IMR-90 (cell line): Measurements from ENCODE around the gene F10. TPM values are rescaled to one million over a fixed set of nuclear protein-coding genes. Genes with fewer than 3 reads are reported as not detected.

Source experiments
- ATAC-seq: fragments of 200-7000 bp; cut with Tn5 transposase; 2 replicates; pipeline ENCODE4 v1.9.1; 2020; ENCODE audit warnings: low read depth, mild to moderate bottlenecking, moderate library complexity
- BruUV-seq: library from RNA; stranded (reverse); fragments of 400-500 nt; replicated peaks from 2 replicates; lab custom pipeline; 2021; lab: Mats Ljungman, UMichigan
- CTCF ChIA-PET: fragments of 300-600 bp; formaldehyde crosslinking; extraction: SDS; loops from one replicate; lab custom pipeline; 2021; ENCODE audit warnings: antibody characterized with exemption; lab: Yijun Ruan, JAX
- POLR2A ChIA-PET: fragments of 300-600 bp; sonication (Branson Sonifier 250); formaldehyde crosslinking; loops from one replicate; lab custom pipeline; 2022; ENCODE audit warnings: antibody characterized with exemption; ENCODE audit not compliant: unreplicated experiment; lab: Charles Lee
- DNase-seq: peaks from one replicate; pipeline ENCODE4 v3.0.0; 2013
- H2AFZ ChIP-seq: replicated peaks from 2 replicates; pipeline ENCODE3; 2013; ENCODE audit warnings: low read length, mild to moderate bottlenecking; ENCODE audit not compliant: poor library complexity
- H2AK5ac ChIP-seq: 2 replicates; pipeline ENCODE4 v1.6.1; 2013; ENCODE audit warnings: low read depth, low read length, inconsistent platforms
- H2AK9ac ChIP-seq: replicated peaks from 2 replicates; pipeline ENCODE3; 2013; ENCODE audit warnings: mild to moderate bottlenecking, low read depth, low read length, moderate library complexity; ENCODE audit not compliant: poor library complexity
- H2BK120ac ChIP-seq: 2 replicates; pipeline ENCODE4 v1.6.1; 2013; ENCODE audit warnings: low read depth, low read length, inconsistent platforms
- H2BK15ac ChIP-seq: 3 replicates; pipeline ENCODE4 v1.6.1; 2013; ENCODE audit warnings: low read depth, low read length, inconsistent platforms
- H2BK20ac ChIP-seq: 2 replicates; pipeline ENCODE4 v1.6.1; 2013; ENCODE audit warnings: low read depth, mild to moderate bottlenecking, inconsistent platforms, low read length, moderate library complexity
- H2BK5ac ChIP-seq: 2 replicates; pipeline ENCODE4 v1.6.1; 2013; ENCODE audit warnings: mild to moderate bottlenecking, low read depth, low read length, inconsistent platforms; ENCODE audit not compliant: poor library complexity, severe bottlenecking
- H3K14ac ChIP-seq: replicated peaks from 2 replicates; pipeline ENCODE4 v1.6.1; 2013; ENCODE audit warnings: low read depth, low read length, inconsistent platforms
- H3K18ac ChIP-seq: 2 replicates; pipeline ENCODE4 v1.6.1; 2013; ENCODE audit warnings: low read depth, low read length, control low read depth
- H3K23ac ChIP-seq: 2 replicates; pipeline ENCODE4 v1.6.1; 2013; ENCODE audit warnings: low read depth, low read length, inconsistent platforms
- H3K27ac ChIP-seq: 2 replicates; pipeline ENCODE4 v1.5.1; 2013; ENCODE audit warnings: mild to moderate bottlenecking, control low read depth, low read length; ENCODE audit not compliant: insufficient read depth
- H3K27me3 ChIP-seq: 2 replicates; pipeline ENCODE4 v1.6.1; 2013; ENCODE audit warnings: low read length; ENCODE audit not compliant: control insufficient read depth, insufficient read depth
- H3K36me3 ChIP-seq: 2 replicates; pipeline ENCODE4 v1.6.1; 2013; ENCODE audit warnings: low read length, mixed read lengths; ENCODE audit not compliant: control insufficient read depth, insufficient read depth
- H3K4ac ChIP-seq: 2 replicates; pipeline ENCODE4 v1.6.1; 2013; ENCODE audit warnings: low read depth, low read length, inconsistent platforms
- H3K4me1 ChIP-seq: 2 replicates; pipeline ENCODE4 v1.6.1; 2013; ENCODE audit warnings: low read length, mixed read lengths; ENCODE audit not compliant: control insufficient read depth, insufficient read depth
- H3K4me2 ChIP-seq: 2 replicates; pipeline ENCODE4 v1.6.1; 2013; ENCODE audit warnings: low read depth, mild to moderate bottlenecking, control low read depth, low read length, moderate library complexity
- H3K4me3 ChIP-seq: 2 replicates; pipeline ENCODE4 v1.5.1; 2013; ENCODE audit warnings: low read depth, mild to moderate bottlenecking, control low read depth, low read length, moderate library complexity; ENCODE audit not compliant: insufficient read depth
- H3K56ac ChIP-seq: 2 replicates; pipeline ENCODE4 v1.6.1; 2013; ENCODE audit warnings: low read length, inconsistent platforms; ENCODE audit not compliant: insufficient read depth; ENCODE audit errors: extremely low read depth
- H3K79me1 ChIP-seq, 2 experiments: 2 replicates each; pipeline ENCODE4 v1.6.1; 2013; ENCODE audit warnings: low read length in 2 of 2, inconsistent platforms in 1 of 2, low read depth in 1 of 2
- H3K9ac ChIP-seq: 2 replicates; pipeline ENCODE4 v1.6.1; 2013; ENCODE audit warnings: low read depth, low read length, control low read depth
- H3K9me1 ChIP-seq: 2 replicates; pipeline ENCODE4 v1.6.1; 2013; ENCODE audit warnings: low read length, inconsistent platforms; ENCODE audit not compliant: insufficient read depth
- H3K9me3 ChIP-seq: 2 replicates; pipeline ENCODE4 v1.6.1; 2013; ENCODE audit warnings: low read length; ENCODE audit not compliant: control insufficient read depth, insufficient read depth
- H4K20me1 ChIP-seq: 2 replicates; pipeline ENCODE4 v1.6.1; 2013; ENCODE audit warnings: low read length, inconsistent platforms; ENCODE audit not compliant: insufficient read depth
- H4K5ac ChIP-seq: 2 replicates; pipeline ENCODE4 v1.6.1; 2013; ENCODE audit warnings: mild to moderate bottlenecking, low read depth, low read length, control low read depth
- H4K8ac ChIP-seq, 2 experiments: 2 replicates each; pipeline ENCODE4 v1.6.1; 2013; ENCODE audit warnings: low read depth in 2 of 2, low read length in 2 of 2, control low read depth in 1 of 2, inconsistent platforms in 1 of 2
- H4K91ac ChIP-seq: 2 replicates; pipeline ENCODE4 v1.6.1; 2013; ENCODE audit warnings: low read depth, low read length, inconsistent platforms; ENCODE audit not compliant: insufficient read depth
- CEBPB ChIP-seq: IDR thresholded peaks from 2 replicates; pipeline ENCODE4 v1.6.1; 2012; ENCODE audit warnings: low read depth, low read length, improper control_type of control experiment
- CHD1 ChIP-seq: IDR thresholded peaks from 2 replicates; pipeline ENCODE4 v1.6.1; 2012; ENCODE audit warnings: low read depth, low read length, improper control_type of control experiment
- FOS ChIP-seq: fragments of 150-350 bp; IDR thresholded peaks from 2 replicates; pipeline ENCODE4 v1.6.1; 2016; ENCODE audit warnings: low read depth, low read length
- MAFK ChIP-seq: IDR thresholded peaks from 2 replicates; pipeline ENCODE4 v1.6.1; 2012; ENCODE audit warnings: low read depth, low read length, improper control_type of control experiment
- MAZ ChIP-seq: IDR thresholded peaks from 2 replicates; pipeline ENCODE4 v1.6.1; 2012; ENCODE audit warnings: low read depth, mild to moderate bottlenecking, low read length, improper control_type of control experiment, moderate library complexity, borderline replicate concordance
- MXI1 ChIP-seq: IDR thresholded peaks from 2 replicates; pipeline ENCODE4 v1.6.1; 2012; ENCODE audit warnings: low read depth, mild to moderate bottlenecking, low read length, moderate library complexity, borderline replicate concordance
- NFE2L2 ChIP-seq: fragments of 150-350 bp; IDR thresholded peaks from 2 replicates; pipeline ENCODE4 v1.6.1; 2016; ENCODE audit warnings: low read depth, mild to moderate bottlenecking, low read length
- POLR2A ChIP-seq: IDR thresholded peaks from 2 replicates; pipeline ENCODE4 v1.6.1; 2012; ENCODE audit warnings: mild to moderate bottlenecking, low read depth, low read length
- RAD21 ChIP-seq: IDR thresholded peaks from 2 replicates; pipeline ENCODE4 v1.6.1; 2012; ENCODE audit warnings: low read length, improper control_type of control experiment
- RCOR1 ChIP-seq: IDR thresholded peaks from 2 replicates; pipeline ENCODE4 v1.6.1; 2012; ENCODE audit warnings: mild to moderate bottlenecking, low read length, improper control_type of control experiment; ENCODE audit not compliant: insufficient replicate concordance
- RFX5 ChIP-seq: IDR thresholded peaks from 2 replicates; pipeline ENCODE4 v1.8.0; 2012; ENCODE audit warnings: low read depth, mild to moderate bottlenecking, low read length, moderate library complexity
- SMC3 ChIP-seq: fragments of 150-350 bp; IDR thresholded peaks from 2 replicates; pipeline ENCODE4 v1.6.1; 2016; ENCODE audit warnings: low read depth, mild to moderate bottlenecking, antibody characterized with exemption, low read length, moderate library complexity
- USF2 ChIP-seq: fragments of 150-350 bp; IDR thresholded peaks from 2 replicates; pipeline ENCODE4 v1.6.1; 2017; ENCODE audit warnings: mild to moderate bottlenecking, antibody characterized with exemption, low read length, low read depth
- WGBS, 2 experiments: methylation state at CpG; one replicate each; pipeline versions ENCODE4 v1.1.5 to v1.1.7; 2013; ENCODE audit warnings: missing lambda C conversion rate in 2 of 2; ENCODE audit not compliant: insufficient read length in 1 of 2; ENCODE audit errors: extremely low coverage in 2 of 2; 5-methylcytosine and 5-hydroxymethylcytosine counted together
- dilution Hi-C: fragments of 300-500 bp; cut with HindIII; formaldehyde crosslinking; loops from one replicate; pipeline ENCODE4 v1.14.3; 2018; ENCODE audit warnings: low sequenced_read_pairs; ENCODE audit not compliant: unreplicated experiment
- in situ Hi-C: fragments of 300-500 bp; cut with MboI; formaldehyde crosslinking; loops from 3 replicates; pipeline ENCODE4 v1.14.3; 2019; ENCODE audit warnings: low sequenced_read_pairs, inconsistent platforms, mixed read lengths
- intact Hi-C: fragments of 100-400 bp; cut with micrococcal nuclease; formaldehyde crosslinking; loops from 2 replicates; pipeline ENCODE4 v1.10.0; 2022
- polyA plus RNA-seq, 3 experiments: library from polyadenylated mRNA; depleted of rRNA; stranded (reverse); fragments of >200 nt; gene quantifications; 2 replicates each; pipeline ENCODE4 v1.2.3, GENCODE V29; 2012; ENCODE audit warnings: low replicate concordance in 1 of 3
- total RNA-seq: library from RNA; depleted of rRNA; stranded (reverse); fragments of >200 nt; gene quantifications from 2 replicates; pipeline ENCODE4 v1.2.3, GENCODE V29; 2012
- TF ChIP-seq, protein P1 (sequence below): conservative IDR thresholded peaks from 2 replicates; pipeline ENCODE4 v1.5.1; 2012; ENCODE audit warnings: mild to moderate bottlenecking, low read depth, low read length, improper control_type of control experiment

The F10 gene
- total and polyA plus RNA-seq, 2 of the 4 experiments (the other 2 are of a cell fraction) = 9.1 to 19.5 TPM

DNA sequence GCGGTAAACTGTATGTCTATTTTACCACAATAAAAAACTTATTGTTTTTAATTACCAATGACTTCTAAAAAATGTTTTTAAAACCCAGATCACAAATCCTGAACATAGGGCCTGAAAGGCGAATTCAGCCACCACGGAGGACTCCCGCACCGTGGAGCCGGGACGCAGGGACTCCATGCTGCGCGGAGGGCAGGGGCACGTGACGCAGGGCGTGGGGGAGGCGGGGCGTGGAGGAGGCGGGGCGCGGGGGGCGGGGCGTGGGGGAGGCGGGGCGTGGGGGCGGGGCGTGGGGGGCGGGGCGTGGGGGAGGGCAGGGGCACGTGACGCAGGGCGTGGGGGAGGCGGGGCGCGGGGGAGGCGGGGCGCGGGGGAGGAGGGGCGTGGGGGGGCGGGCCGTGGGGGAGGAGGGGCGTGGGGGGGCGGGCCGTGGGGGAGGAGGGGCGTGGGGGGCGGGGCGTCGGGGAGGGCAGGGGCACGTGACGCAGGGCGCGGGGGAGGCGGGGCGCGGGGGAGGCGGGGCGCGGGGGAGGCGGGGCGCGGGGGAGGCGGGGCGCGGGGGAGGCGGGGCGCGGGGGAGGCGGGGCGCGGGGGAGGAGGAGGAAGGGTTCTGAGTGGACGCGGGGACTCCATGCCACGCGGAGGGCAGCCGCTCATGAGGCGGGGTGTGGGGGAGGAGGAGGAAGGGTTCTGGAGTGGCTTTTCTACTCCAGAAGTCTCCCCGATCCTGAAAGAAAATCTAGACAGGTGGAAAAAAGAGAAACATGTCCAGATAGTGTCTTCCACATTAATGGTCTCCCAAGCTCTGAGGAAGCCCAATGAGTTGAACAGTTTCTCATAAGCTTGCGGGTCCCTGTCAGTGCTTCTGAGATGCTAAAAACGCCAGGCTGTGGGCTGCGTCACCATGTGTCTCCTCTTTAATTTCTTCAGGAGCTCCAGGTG, 31.5 kb downstream of the F10 start:
- peak; percentile 80 for ATAC-seq
- dilution Hi-C loops (no loop called here), intact Hi-C loops (loop anchor here (2.0 kb wide), 1 partner anchor 57 kb away; no protein-coding TSS in a partner anchor)
- TF ChIP-seq SMC3 (no peak), MAFK (no peak), USF2 (peak; percentile 91), FOS (no peak), RFX5 (no peak), RCOR1 (no peak), MAZ (peak; percentile 45; the same call in 1 of the 2 replicates), MXI1 (peak; percentile 41; the same call in 1 of the 2 replicates), NFE2L2 (no peak), CEBPB (no peak), POLR2A (peak; percentile 46; the same call in 1 of the 2 replicates), RAD21 (no peak), CHD1 (no peak)
- TF ChIP-seq, protein P1, sequence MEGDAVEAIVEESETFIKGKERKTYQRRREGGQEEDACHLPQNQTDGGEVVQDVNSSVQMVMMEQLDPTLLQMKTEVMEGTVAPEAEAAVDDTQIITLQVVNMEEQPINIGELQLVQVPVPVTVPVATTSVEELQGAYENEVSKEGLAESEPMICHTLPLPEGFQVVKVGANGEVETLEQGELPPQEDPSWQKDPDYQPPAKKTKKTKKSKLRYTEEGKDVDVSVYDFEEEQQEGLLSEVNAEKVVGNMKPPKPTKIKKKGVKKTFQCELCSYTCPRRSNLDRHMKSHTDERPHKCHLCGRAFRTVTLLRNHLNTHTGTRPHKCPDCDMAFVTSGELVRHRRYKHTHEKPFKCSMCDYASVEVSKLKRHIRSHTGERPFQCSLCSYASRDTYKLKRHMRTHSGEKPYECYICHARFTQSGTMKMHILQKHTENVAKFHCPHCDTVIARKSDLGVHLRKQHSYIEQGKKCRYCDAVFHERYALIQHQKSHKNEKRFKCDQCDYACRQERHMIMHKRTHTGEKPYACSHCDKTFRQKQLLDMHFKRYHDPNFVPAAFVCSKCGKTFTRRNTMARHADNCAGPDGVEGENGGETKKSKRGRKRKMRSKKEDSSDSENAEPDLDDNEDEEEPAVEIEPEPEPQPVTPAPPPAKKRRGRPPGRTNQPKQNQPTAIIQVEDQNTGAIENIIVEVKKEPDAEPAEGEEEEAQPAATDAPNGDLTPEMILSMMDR = no peak

More for the DNA sequence above, 31.5 kb downstream of the F10 start:
- peak overlapping the region; percentile 71 for H2BK120ac ChIP-seq
- no peaks in the 10 kb centered on the region for H4K20me1 ChIP-seq
- peak overlapping the region; percentile 36 for H3K56ac ChIP-seq
- H3K9me1 ChIP-seq = peaks cover 5% of the 10 kb centered on the region; the same call in 1 of the 2 replicates
- peak overlapping the region; percentile 27; the same call in 1 of the 2 replicates for H2BK20ac ChIP-seq
- H2AK9ac ChIP-seq = peak overlapping the region; percentile 21
- peak overlapping the region; percentile 80; the same call in 2 of the 3 replicates for H2BK15ac ChIP-seq
- H2AFZ ChIP-seq = peak overlapping the region; percentile 81
- in situ Hi-C loops = no loop called here
- 42% methylated on average over 2 of the region's 76 CpGs; no CpG with 5 or more reads in 1 of the 2 experiments for WGBS, 2 experiments
- no peaks in the 10 kb centered on the region for H3K36me3 ChIP-seq
- CTCF ChIA-PET = no interaction called here
- peak overlapping the region; percentile 70 for H3K4me2 ChIP-seq
- H3K4me1 ChIP-seq = peaks cover 11% of the 10 kb centered on the region
- peak overlapping the region; percentile 70 for H3K18ac ChIP-seq
- peak overlapping the region; percentile 81 for H2AK5ac ChIP-seq
- H3K4ac ChIP-seq = peak overlapping the region; percentile 77
- peak; percentile 51 for DNase-seq
- H3K79me1 ChIP-seq = no peaks in the 10 kb centered on the region
- BruUV-seq = no TSS peak
- H4K8ac ChIP-seq = peak overlapping the region; percentile 94 to 98
- peak overlapping the region; percentile 68 for H3K27ac ChIP-seq
- POLR2A ChIA-PET = interaction anchor here (0.6 kb wide), 1 partner anchor 252 kb away, joined by 3 read pairs; no protein-coding TSS in a partner anchor
- no peaks in the 10 kb centered on the region for H3K9me3 ChIP-seq
- H3K4me3 ChIP-seq = peak overlapping the region; percentile 38
- no peaks in the 10 kb centered on the region for H3K27me3 ChIP-seq
- peak overlapping the region; percentile 91 for H3K14ac ChIP-seq
- H2BK5ac ChIP-seq = peak overlapping the region; percentile 56
- peak overlapping the region; percentile 92 for H4K5ac ChIP-seq
- peak overlapping the region; percentile 59 for H3K9ac ChIP-seq
- H3K23ac ChIP-seq = peak overlapping the region; percentile 81
- H4K91ac ChIP-seq = peak overlapping the region; percentile 74
